ENCODE measurements around the gene TEX48. TPM values are rescaled to one million over a fixed set of nuclear protein-coding genes. Genes with fewer than 3 reads are reported as not detected.

TEX48 gene
- total RNA-seq, 1 donor from 2014 or later, result not detected

DNA sequence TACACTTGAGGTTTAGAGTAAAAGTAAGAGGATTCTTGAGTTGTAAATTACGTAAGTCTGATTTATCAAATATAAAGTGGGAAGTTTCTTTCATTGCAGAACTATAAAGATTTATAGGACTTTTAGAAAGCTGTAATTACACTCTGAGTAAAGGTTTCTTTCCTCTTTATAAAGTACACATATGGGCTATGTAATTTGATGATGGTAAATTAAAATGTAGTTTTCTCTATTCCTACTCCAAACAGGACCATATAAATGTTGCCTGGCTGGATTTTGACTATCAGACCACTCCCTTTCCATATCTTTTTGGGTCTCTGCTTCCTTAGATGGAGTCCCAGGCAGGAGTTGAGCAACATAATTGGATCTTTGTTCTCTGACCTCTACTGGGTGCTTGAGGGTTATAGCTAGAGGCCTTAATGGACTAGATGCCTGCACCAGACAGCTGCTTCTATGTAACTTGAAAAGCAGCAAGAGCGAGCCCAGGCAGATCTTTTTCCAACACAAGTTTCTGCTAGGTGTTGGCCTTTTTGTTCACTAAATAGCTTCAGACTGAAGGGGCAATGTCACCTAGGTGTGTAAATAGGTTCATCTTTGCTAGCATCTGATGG lies 11.4 kb upstream of the TEX48 start:
- DNase-seq (ENCODE audit: low spot score in 2 of 2), result no peak
- intact Hi-C loops (cut with DNase I), result no loop called here
- H3K9me3 ChIP-seq, result no peaks in the 10 kb centered on the region
- no peaks in the 10 kb centered on the region for H3K4me1 ChIP-seq
- TF ChIP-seq CTCF (IDR thresholded peaks at IDR 0.05), result no peak
- no peak overlapping the region for H3K27ac ChIP-seq
- H3K27me3 ChIP-seq, result no peaks in the 10 kb centered on the region
- no peaks in the 10 kb centered on the region for H3K36me3 ChIP-seq
- no peak overlapping the region for H3K4me3 ChIP-seq

- Histone ChIP-seq H3K27me3 (no peaks in the 10 kb centered on the region), H3K27ac (no peak overlapping the region), H3K36me3 (no peaks in the 10 kb centered on the region), H3K4me1 (no peaks in the 10 kb centered on the region), H3K4me3 (no peak overlapping the region), H3K9me3 (no peaks in the 10 kb centered on the region)
- TF ChIP-seq CTCF (IDR thresholded peaks at IDR 0.05), result no peak
- DNase-seq (ENCODE audit: low spot score in 2 of 2), result no peak
- intact Hi-C loops (cut with DNase I), result no loop called here
Measured at GRCh38 chr9:114691956-114692295, 9.9 kb upstream of the TEX48 start.

GRCh38 chr9:114691046-114691955 lies 9.3 kb upstream of the TEX48 start:
- no peak for TF ChIP-seq CTCF (IDR thresholded peaks at IDR 0.05)
- Histone ChIP-seq H3K27ac (no peak overlapping the region), H3K4me1 (no peaks in the 10 kb centered on the region), H3K9me3 (no peaks in the 10 kb centered on the region), H3K4me3 (no peak overlapping the region), H3K36me3 (no peaks in the 10 kb centered on the region), H3K27me3 (no peaks in the 10 kb centered on the region)
- intact Hi-C loops (cut with DNase I), result no loop called here
- DNase-seq (ENCODE audit: low spot score in 2 of 2), result no peak

GRCh38 chr9:114690308-114690707 lies 8.3 kb upstream of the TEX48 start:
- Histone ChIP-seq H3K4me3 (no peak overlapping the region), H3K27me3 (no peaks in the 10 kb centered on the region)
- intact Hi-C loops (cut with DNase I), result no loop called here

DNA sequence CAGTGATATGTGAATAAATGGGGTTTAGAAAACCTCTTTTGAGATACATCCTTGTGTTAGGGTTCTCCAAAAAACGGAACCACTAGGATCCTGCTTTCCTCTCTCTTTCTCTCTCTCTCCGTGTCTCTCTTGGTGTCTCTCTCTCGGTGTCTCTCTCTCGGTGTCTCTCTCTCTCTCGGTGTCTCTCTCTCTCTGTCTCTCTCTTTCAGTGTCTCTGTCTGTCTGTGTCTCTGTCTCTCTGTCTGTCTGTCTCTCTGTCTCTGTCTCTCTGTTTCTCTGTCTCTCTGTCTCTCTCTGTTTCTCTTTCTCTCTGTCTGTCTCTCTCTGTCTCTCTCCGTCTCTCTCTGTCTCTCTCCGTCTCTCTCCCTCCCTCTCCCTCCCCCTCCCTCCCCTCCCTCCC lies 7.8 kb upstream of the TEX48 start:
- Histone ChIP-seq H3K4me1 (no peaks in the 10 kb centered on the region), H3K9me3 (no peaks in the 10 kb centered on the region), H3K27ac (no peak overlapping the region), H3K27me3 (no peaks in the 10 kb centered on the region), H3K36me3 (no peaks in the 10 kb centered on the region), H3K4me3 (no peak overlapping the region)
- no peak for TF ChIP-seq CTCF (IDR thresholded peaks at IDR 0.05)
- no peak for DNase-seq (ENCODE audit: low spot score in 2 of 2)
- intact Hi-C loops (cut with DNase I), result no loop called here

More at GRCh38 chr9:114690308-114690707, 8.3 kb upstream of the TEX48 start:
- Histone ChIP-seq H3K4me1 (no peaks in the 10 kb centered on the region), H3K27ac (no peak overlapping the region), H3K36me3 (no peaks in the 10 kb centered on the region), H3K9me3 (no peaks in the 10 kb centered on the region)
- TF ChIP-seq CTCF (IDR thresholded peaks at IDR 0.05), result no peak
- no peak for DNase-seq (ENCODE audit: low spot score in 2 of 2)
